Astrocyte (in vitro differentiated cells and primary cell): Measurements from ENCODE around the gene MGAT3. TPM values are rescaled to one million over a fixed set of nuclear protein-coding genes. Genes with fewer than 3 reads are reported as not detected.
A peak's percentile ranks its signal among the peaks of the same experiment; 100 is the strongest.

Source experiments
- DNase-seq: peaks from one replicate; pipeline ENCODE4 v3.0.0-alpha.2; 2010; ENCODE audit warnings: low read depth
- FAIRE-seq: peaks from 2 replicates; lab custom pipeline; 2011; peaks lifted over from hg19 to GRCh38; lab: Jason Lieb, UNC
- H2AFZ ChIP-seq: 2 replicates; pipeline ENCODE4 v1.6.0; 2012; ENCODE audit warnings: low read depth, low read length, inconsistent platforms
- H3K27ac ChIP-seq: 2 replicates; pipeline ENCODE4 v1.5.1; 2011; ENCODE audit warnings: low read depth, low read length, inconsistent platforms
- H3K27me3 ChIP-seq: 2 replicates; pipeline ENCODE4 v1.6.0; 2011; ENCODE audit warnings: low read length, inconsistent platforms; ENCODE audit not compliant: insufficient read depth
- H3K36me3 ChIP-seq: 2 replicates; pipeline ENCODE4 v1.5.1; 2011; ENCODE audit warnings: low read length, inconsistent platforms; ENCODE audit not compliant: insufficient read depth
- H3K4me1 ChIP-seq: 2 replicates; pipeline ENCODE4 v1.5.1; 2011; ENCODE audit warnings: low read length, inconsistent platforms; ENCODE audit not compliant: insufficient read depth
- H3K4me2 ChIP-seq: 2 replicates; pipeline ENCODE4 v1.6.0; 2012; ENCODE audit warnings: low read length, inconsistent platforms
- H3K4me3 ChIP-seq: 2 replicates; pipeline ENCODE4 v1.5.1; 2011; ENCODE audit warnings: low read depth, mild to moderate bottlenecking, low read length, inconsistent platforms; ENCODE audit not compliant: insufficient read depth
- H3K79me2 ChIP-seq: 2 replicates; pipeline ENCODE4 v1.6.0; 2012; ENCODE audit warnings: mild to moderate bottlenecking, low read length, inconsistent platforms; ENCODE audit not compliant: insufficient read depth
- H3K9ac ChIP-seq: 2 replicates; pipeline ENCODE4 v1.6.0; 2012; ENCODE audit warnings: mild to moderate bottlenecking, low read length, inconsistent platforms
- H3K9me3 ChIP-seq: 2 replicates; pipeline ENCODE4 v1.5.1; 2012; ENCODE audit warnings: low read depth, mild to moderate bottlenecking, low read length, inconsistent platforms; ENCODE audit not compliant: insufficient read depth
- H4K20me1 ChIP-seq: 2 replicates; pipeline ENCODE4 v1.6.0; 2012; ENCODE audit warnings: low read length, inconsistent platforms; ENCODE audit not compliant: insufficient read depth
- H3K27ac Mint-ChIP-seq: one replicate; pipeline ENCODE4 v1.8.0; 2021; ENCODE audit warnings: mild to moderate bottlenecking, mixed read lengths; ENCODE audit not compliant: unreplicated experiment
- H3K27me3 Mint-ChIP-seq: one replicate; pipeline ENCODE4 v1.8.0; 2021; ENCODE audit warnings: low read depth, mixed read lengths; ENCODE audit not compliant: unreplicated experiment
- H3K36me3 Mint-ChIP-seq: one replicate; pipeline ENCODE4 v1.8.0; 2021; ENCODE audit warnings: low read depth, mixed read lengths; ENCODE audit not compliant: unreplicated experiment
- H3K4me1 Mint-ChIP-seq: one replicate; pipeline ENCODE4 v1.8.0; 2021; ENCODE audit warnings: low read depth, mixed read lengths; ENCODE audit not compliant: unreplicated experiment
- H3K4me3 Mint-ChIP-seq: one replicate; pipeline ENCODE4 v1.8.0; 2021; ENCODE audit warnings: mild to moderate bottlenecking, moderate library complexity, mixed read lengths; ENCODE audit not compliant: unreplicated experiment
- H3K9me3 Mint-ChIP-seq: one replicate; pipeline ENCODE4 v1.8.0; 2021; ENCODE audit warnings: mild to moderate bottlenecking, mixed read lengths; ENCODE audit not compliant: unreplicated experiment
- CTCF ChIP-seq: IDR thresholded peaks from 2 replicates; pipeline ENCODE4 v1.5.1; 2011; ENCODE audit warnings: low read depth, mild to moderate bottlenecking, inconsistent platforms, low read length, moderate library complexity; ENCODE audit not compliant: insufficient read depth
- EZH2 ChIP-seq: IDR thresholded peaks from 2 replicates; pipeline ENCODE4 v1.6.1; 2012; ENCODE audit warnings: mild to moderate bottlenecking, low read length, inconsistent platforms; ENCODE audit not compliant: insufficient read depth
- total RNA-seq: library from RNA; stranded (reverse); gene quantifications from 2 replicates; pipeline ENCODE4 v1.2.1, GENCODE V29; 2021

MGAT3 gene
- total RNA-seq, 1 donor from 2014 or later = 7.9 TPM

DNA sequence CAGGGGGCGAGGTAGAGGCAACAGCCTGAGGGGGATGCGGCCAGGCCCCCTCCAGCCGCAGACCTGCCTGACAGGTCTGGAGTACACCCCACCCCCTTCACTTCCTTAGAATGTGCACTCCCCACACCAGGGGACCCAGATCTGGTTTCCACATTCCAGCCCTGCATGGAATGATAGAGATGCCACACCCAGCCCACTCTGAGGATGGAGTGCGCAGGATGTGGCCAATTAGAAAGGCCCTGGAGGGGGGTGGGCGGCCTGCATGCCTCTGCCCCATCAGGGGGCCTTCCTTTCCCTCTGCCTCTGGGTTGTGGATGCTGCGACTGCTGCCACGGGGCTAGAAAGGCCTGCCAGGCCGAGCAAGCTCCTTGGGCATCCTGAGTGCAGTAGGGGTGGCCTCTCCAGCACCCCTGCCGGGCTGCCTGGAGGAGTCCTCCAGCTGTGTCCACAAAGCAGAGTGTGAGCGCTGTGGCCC, 28.2 kb upstream of the MGAT3 start:
- Histone ChIP-seq H3K36me3 (no peaks in the 10 kb centered on the region), H3K79me2 (no peaks in the 10 kb centered on the region), H3K9ac (no peak overlapping the region), H3K4me1 (peaks cover 27% of the 10 kb centered on the region), H3K4me3 (no peak overlapping the region), H4K20me1 (no peaks in the 10 kb centered on the region), H2AFZ (no peak overlapping the region), H3K9me3 (no peaks in the 10 kb centered on the region), H3K4me2 (peak overlapping the region; percentile 17), H3K27me3 (no peaks in the 10 kb centered on the region), H3K27ac (no peak overlapping the region)
- H3K4me3 Mint-ChIP-seq = no peak overlapping the region
- no peak overlapping the region for H3K27ac Mint-ChIP-seq
- H3K36me3 Mint-ChIP-seq = peaks cover 10% of the 10 kb centered on the region
- FAIRE-seq (no peak), DNase-seq (no peak)
- TF ChIP-seq CTCF (no peak), EZH2 (no peak)
- peaks cover 3% of the 10 kb centered on the region for H3K4me1 Mint-ChIP-seq
- no peaks in the 10 kb centered on the region for H3K27me3 Mint-ChIP-seq
- H3K9me3 Mint-ChIP-seq = no peaks in the 10 kb centered on the region

DNA sequence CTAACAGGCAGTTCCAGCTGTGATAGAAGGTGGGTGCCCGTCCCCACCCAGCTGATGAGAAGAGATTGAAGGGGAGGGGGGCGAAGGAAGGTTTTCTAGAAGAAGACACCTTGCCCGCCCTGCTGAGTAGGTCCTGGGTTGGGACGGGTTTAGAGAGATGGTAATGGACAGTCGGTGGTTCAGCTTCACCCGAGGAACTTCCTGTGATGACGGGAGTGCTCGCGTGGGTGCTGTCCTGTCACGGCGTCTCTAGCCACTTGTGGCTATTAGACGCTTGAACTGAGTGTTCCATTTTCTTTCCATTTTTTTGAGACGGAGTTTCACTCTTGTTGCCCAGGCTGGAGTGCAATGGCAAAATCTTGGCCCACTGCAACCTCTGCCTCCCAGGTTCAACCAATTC, 27.6 kb upstream of the MGAT3 start:
- H3K9me3 ChIP-seq = no peaks in the 10 kb centered on the region
- H3K27me3 ChIP-seq = no peaks in the 10 kb centered on the region
- peaks cover 8% of the 10 kb centered on the region for H3K36me3 Mint-ChIP-seq
- H3K4me1 ChIP-seq = peaks cover 27% of the 10 kb centered on the region
- no peaks in the 10 kb centered on the region for H3K27me3 Mint-ChIP-seq
- H3K27ac Mint-ChIP-seq = no peak overlapping the region
- H3K9me3 Mint-ChIP-seq = no peaks in the 10 kb centered on the region
- H3K9ac ChIP-seq = no peak overlapping the region
- H3K4me1 Mint-ChIP-seq = peaks cover 3% of the 10 kb centered on the region
- FAIRE-seq (no peak), DNase-seq (no peak)
- no peaks in the 10 kb centered on the region for H4K20me1 ChIP-seq
- peak overlapping the region; percentile 17 for H3K4me2 ChIP-seq
- no peak overlapping the region for H2AFZ ChIP-seq
- no peak overlapping the region for H3K27ac ChIP-seq
- TF ChIP-seq CTCF (no peak), EZH2 (no peak)
- no peaks in the 10 kb centered on the region for H3K36me3 ChIP-seq
- no peak overlapping the region for H3K4me3 ChIP-seq
- no peak overlapping the region for H3K4me3 Mint-ChIP-seq
- no peaks in the 10 kb centered on the region for H3K79me2 ChIP-seq

GRCh38 chr22:39429916-39430575, 26.8 kb upstream of the MGAT3 start:
- peaks cover 8% of the 10 kb centered on the region for H3K36me3 Mint-ChIP-seq
- H3K27me3 ChIP-seq = no peaks in the 10 kb centered on the region
- H3K4me1 Mint-ChIP-seq = peaks cover 3% of the 10 kb centered on the region
- DNase-seq (no peak), FAIRE-seq (no peak)
- H3K36me3 ChIP-seq = no peaks in the 10 kb centered on the region
- H3K4me2 ChIP-seq = no peak overlapping the region
- no peak overlapping the region for H2AFZ ChIP-seq
- no peaks in the 10 kb centered on the region for H3K9me3 Mint-ChIP-seq
- H3K27ac Mint-ChIP-seq = no peak overlapping the region
- no peak overlapping the region for H3K4me3 Mint-ChIP-seq
- H3K27ac ChIP-seq = no peak overlapping the region
- H3K27me3 Mint-ChIP-seq = no peaks in the 10 kb centered on the region
- no peak overlapping the region for H3K9ac ChIP-seq
- TF ChIP-seq CTCF (no peak), EZH2 (no peak)
- H4K20me1 ChIP-seq = no peaks in the 10 kb centered on the region
- H3K4me3 ChIP-seq = no peak overlapping the region
- H3K4me1 ChIP-seq = peaks cover 27% of the 10 kb centered on the region
- no peaks in the 10 kb centered on the region for H3K9me3 ChIP-seq
- no peaks in the 10 kb centered on the region for H3K79me2 ChIP-seq
